A549 (cell line): ENCODE measurements around the gene STAT5B. TPM values are rescaled to one million over a fixed set of nuclear protein-coding genes. Genes with fewer than 3 reads are reported as not detected.

ENCODE experiments used
- ATAC-seq, 2 experiments: fragments of 200-7000 bp in 1 of 2; fragments of >200 bp in 1 of 2; cut with Nextera tagmentation in 1 of 2; cut with Tn5 transposase in 1 of 2; 3 replicates each; pipeline versions ENCODE4 v1.8.0 to v1.9.1; 2018 to 2020; ENCODE audit warnings: mild to moderate bottlenecking in 1 of 2, moderate library complexity in 1 of 2
- CTCF ChIA-PET: fragments of 300-600 bp; sonication (Branson Sonifier 250); formaldehyde crosslinking; extraction: SDS; loops from one replicate; lab custom pipeline; 2021; ENCODE audit warnings: antibody characterized with exemption, inconsistent platforms; lab: Yijun Ruan, JAX
- POLR2A ChIA-PET: fragments of 350-600 bp; formaldehyde crosslinking; extraction: SDS; loops from one replicate; lab custom pipeline; 2021; ENCODE audit warnings: antibody characterized with exemption, inconsistent platforms; lab: Yijun Ruan, JAX
- DNase-seq, 2 experiments: peaks; one replicate each; pipeline versions ENCODE4 v3.0.0 to v3.0.0-alpha.2; 2011 to 2016; ENCODE audit warnings: low read depth in 1 of 2, low spot score in 1 of 2
- FAIRE-seq: peaks from 2 replicates; lab custom pipeline; 2011; peaks lifted over from hg19 to GRCh38; lab: Jason Lieb, UNC
- H3K27ac ChIP-seq, 2 experiments: fragments of >200 bp; sonication (Bioruptor Twin); formaldehyde crosslinking; 3 replicates each; pipeline ENCODE4 v1.5.1; 2016 to 2017
- H3K4me1 ChIP-seq: fragments of >200 bp; sonication (Bioruptor Twin); formaldehyde crosslinking; 3 replicates; pipeline ENCODE4 v1.6.1; 2016
- H3K4me2 ChIP-seq: fragments of >200 bp; sonication (Bioruptor Twin); formaldehyde crosslinking; 3 replicates; pipeline ENCODE4 v1.6.1; 2016
- H3K4me3 ChIP-seq: fragments of >200 bp; sonication (Bioruptor Twin); formaldehyde crosslinking; 3 replicates; pipeline ENCODE4 v1.5.1; 2016
- H3K9me3 ChIP-seq: fragments of >200 bp; sonication (Bioruptor Twin); formaldehyde crosslinking; 3 replicates; pipeline ENCODE4 v1.6.1; 2016
- BHLHE40 ChIP-seq: IDR thresholded peaks from 2 replicates; pipeline ENCODE4 v1.6.1; 2012; ENCODE audit warnings: low read depth, low read length, inconsistent platforms
- CBX8 ChIP-seq: fragments of 200-600 bp; sonication (generic); IDR thresholded peaks from 2 replicates; pipeline ENCODE4 v1.6.1; 2016
- CEBPB ChIP-seq, 2 experiments: fragments of >200 bp in 1 of 2; sonication (Bioruptor Twin) in 1 of 2; formaldehyde crosslinking in 1 of 2; IDR thresholded peaks; 2 replicates each; pipeline ENCODE4 v1.6.1; 2012 to 2016
- CHD2 ChIP-seq: fragments of 150-350 bp; IDR thresholded peaks from 2 replicates; pipeline ENCODE4 v1.6.1; 2014; ENCODE audit warnings: low read length; ENCODE audit not compliant: partially characterized antibody
- EHF ChIP-seq: fragments of 250-450 bp; sonication (Bioruptor Pico); IDR thresholded peaks from 2 replicates; pipeline ENCODE4 v1.5.0; 2020; ENCODE audit warnings: mild to moderate bottlenecking
- ELK1 ChIP-seq: fragments of 150-350 bp; IDR thresholded peaks from 2 replicates; pipeline ENCODE4 v1.6.1; 2014; ENCODE audit warnings: low read depth, mild to moderate bottlenecking, low read length
- ESRRA ChIP-seq: fragments of 150-350 bp; IDR thresholded peaks from 2 replicates; pipeline ENCODE4 v1.6.1; 2014; ENCODE audit warnings: mild to moderate bottlenecking, low read length, borderline replicate concordance
- FOSL2 ChIP-seq, 2 experiments: fragments of 450-650 bp in 1 of 2; fragments of >200 bp in 1 of 2; sonication (Bioruptor Twin) in 1 of 2; formaldehyde crosslinking; IDR thresholded peaks; 2 replicates each; pipeline versions ENCODE4 v1.5.0 to v1.6.1; 2016 to 2020; ENCODE audit warnings: mild to moderate bottlenecking in 1 of 2, moderate library complexity in 1 of 2
- HDAC2 ChIP-seq: fragments of 200-600 bp; sonication (generic); IDR thresholded peaks from 2 replicates; pipeline ENCODE4 v1.6.1; 2016
- MAX ChIP-seq: IDR thresholded peaks from 2 replicates; pipeline ENCODE4 v1.6.1; 2012
- MYC ChIP-seq: IDR thresholded peaks from 2 replicates; pipeline ENCODE4 v1.6.1; 2012; ENCODE audit warnings: mild to moderate bottlenecking, inconsistent platforms, low read length, improper control_type of control experiment, borderline replicate concordance
- NR3C1 ChIP-seq: fragments of >200 bp; sonication (Bioruptor Twin); formaldehyde crosslinking; IDR thresholded peaks from 3 replicates; pipeline ENCODE4 v1.6.1; 2017
- PHF8 ChIP-seq: fragments of 200-600 bp; sonication (generic); IDR thresholded peaks from 2 replicates; pipeline ENCODE4 v1.6.1; 2016; ENCODE audit warnings: low read depth, mild to moderate bottlenecking, antibody characterized with exemption, moderate library complexity, borderline replicate concordance
- POLR2A ChIP-seq: IDR thresholded peaks from 2 replicates; pipeline ENCODE4 v1.6.1; 2012; ENCODE audit warnings: mild to moderate bottlenecking, low read length
- POLR2AphosphoS2 ChIP-seq: conservative IDR thresholded peaks from 2 replicates; pipeline ENCODE4 v1.6.1; 2012; ENCODE audit warnings: low read length, improper control_type of control experiment, inconsistent platforms
- REST ChIP-seq: fragments of 200-600 bp; sonication (generic); IDR thresholded peaks from 2 replicates; pipeline ENCODE4 v1.6.1; 2016; ENCODE audit warnings: antibody characterized with exemption, mild to moderate bottlenecking, moderate library complexity
- RNF2 ChIP-seq: fragments of 200-600 bp; sonication (generic); IDR thresholded peaks from 2 replicates; pipeline ENCODE4 v1.6.1; 2016; ENCODE audit warnings: low read depth, mild to moderate bottlenecking, antibody characterized with exemption, moderate library complexity, borderline replicate concordance
- SREBF2 ChIP-seq: fragments of 450-650 bp; IDR thresholded peaks from 2 replicates; pipeline ENCODE4 v1.6.1; 2014; ENCODE audit warnings: mild to moderate bottlenecking, moderate library complexity
- TP53 ChIP-seq: fragments of 250-450 bp; sonication (Bioruptor Pico); IDR thresholded peaks from 2 replicates; pipeline ENCODE4 v1.5.0; 2021; ENCODE audit warnings: mild to moderate bottlenecking, moderate library complexity
- ZC3H11A ChIP-seq: fragments of 450-650 bp; IDR thresholded peaks from 2 replicates; pipeline ENCODE4 v1.6.1; 2014; ENCODE audit warnings: antibody characterized with exemption, mild to moderate bottlenecking
- WGBS: methylation state at CpG from one replicate; pipeline ENCODE4 v1.1.6; 2017; ENCODE audit errors: missing lambda C conversion rate; 5-methylcytosine and 5-hydroxymethylcytosine counted together
- polyA plus RNA-seq, 4 experiments: library from polyadenylated mRNA; depleted of rRNA in 3 of 4; stranded (reverse); fragments of >200 nt; fragmentation: RNase III in 1 of 4; extraction: RNeasy Plus Mini Kit Qiagen cat#74134 plus additional on column Dnase treatment in 1 of 4; gene quantifications; 2 replicates in 3 of 4; 3 replicates in 1 of 4; pipeline ENCODE4 v1.2.3, GENCODE V29; 2011 to 2017

STAT5B gene
- polyA plus RNA-seq, 2 of the 4 experiments (the other 2 are of a cell fraction), result 31.2 to 37.6 TPM

GRCh38 chr17:42317266-42317845 lies 41.2 kb upstream of the STAT5B start:
- Histone ChIP-seq H3K4me2 (no peak overlapping the region), H3K4me1 (peaks cover 10% of the 10 kb centered on the region), H3K27ac (no peak overlapping the region), H3K9me3 (no peaks in the 10 kb centered on the region), H3K4me3 (no peak overlapping the region)
- ATAC-seq (no peak), FAIRE-seq (no peak), DNase-seq (no peak)
- POLR2A ChIA-PET, result interaction anchor here (0.6 to 1.0 kb wide), 3 partner anchors 106 to 190 kb away, joined by 3 to 4 read pairs (median 3); partner anchors contain the start of gene CAVIN1
- CTCF ChIA-PET, result interaction anchor here (0.6 to 31.0 kb wide), 13 partner anchors 6 to 211 kb away, joined by 3 to 1360 read pairs (median 4); partner anchors contain the start of gene STAT3
- 62% methylated on average over 5 of the region's 5 CpGs for WGBS
- TF ChIP-seq BHLHE40 (no peak), POLR2AphosphoS2 (no peak), MAX (no peak), POLR2A (no peak), EHF (CRISPR knock-in tag) (no peak)

GRCh38 chr17:42316755-42317154 lies 40.6 kb upstream of the STAT5B start:
- CTCF ChIA-PET, result interaction anchor here (1.0 to 31.0 kb wide), 13 partner anchors 7 to 211 kb away, joined by 3 to 1360 read pairs (median 7); partner anchors contain the start of gene STAT3
- H3K9me3 ChIP-seq, result no peaks in the 10 kb centered on the region
- ATAC-seq, result no peak
- TF ChIP-seq PHF8 (no peak), MAX (no peak), CBX8 (no peak), CHD2 (no peak), MYC (no peak), HDAC2 (no peak), ESRRA (no peak), ZC3H11A (no peak)
- TF ChIP-seq, all 56 proteins: peak for 0
- Histone ChIP-seq H3K4me2 (no peak overlapping the region), H3K4me1 (peaks cover 14% of the 10 kb centered on the region), H3K27ac (no peak overlapping the region), H3K4me3 (no peak overlapping the region)
- POLR2A ChIA-PET, result interaction anchor here (0.6 to 1.0 kb wide), 4 partner anchors 93 to 191 kb away, joined by 3 to 4 read pairs (median 3); partner anchors contain the start of gene CAVIN1
- DNase-seq (no peak), FAIRE-seq (no peak)
- WGBS, result 92% methylated on average over 4 of the region's 4 CpGs

- Histone ChIP-seq H3K4me1 (peaks cover 16% of the 10 kb centered on the region), H3K9me3 (no peaks in the 10 kb centered on the region), H3K27ac (no peak overlapping the region), H3K4me2 (no peak overlapping the region), H3K4me3 (no peak overlapping the region)
- WGBS, result 92% methylated on average over 10 of the region's 10 CpGs
- POLR2A ChIA-PET, result interaction anchor here (0.7 kb wide), 1 partner anchor 199 kb away, joined by 3 read pairs; no protein-coding TSS in a partner anchor
- ATAC-seq, result no peak
- CTCF ChIA-PET, result interaction anchor here (1.0 to 31.0 kb wide), 11 partner anchors 8 to 218 kb away, joined by 3 to 1360 read pairs (median 14); partner anchors contain the start of gene STAT3
- no peak for TF ChIP-seq SREBF2
- TF ChIP-seq FOSL2 (IDR thresholded peaks at IDR 0.05), result no peak
- TF ChIP-seq FOSL2 (CRISPR knock-in tag; IDR thresholded peaks at IDR 0.05), result no peak
- TF ChIP-seq EHF (CRISPR knock-in tag), result no peak
- TF ChIP-seq TP53 (CRISPR knock-in tag), result no peak
- no peak for TF ChIP-seq CEBPB (IDR thresholded peaks at IDR 0.05)
- TF ChIP-seq ELK1, result no peak
- no peak for TF ChIP-seq REST
- TF ChIP-seq NR3C1, result no peak
- no peak for TF ChIP-seq RNF2
- TF ChIP-seq, all 56 proteins: peak for 0
- no peak for FAIRE-seq
- no peak for DNase-seq
Measured at GRCh38 chr17:42315402-42316156, 39.4 kb upstream of the STAT5B start.
